ENCODE measurements around the gene CHORDC1.

GRCh38 chr11:90222459-90223247 lies at the start of gene CHORDC1:
- TF ChIP-seq CTCF (optimal IDR thresholded peaks at IDR 0.05 in 1 of 3, IDR thresholded peaks at IDR 0.05 in 1 of 3, conservative IDR thresholded peaks at IDR 0.05 in 1 of 3; ENCODE audit: extremely low read depth in 1 of 3, insufficient read depth in 2 of 3, low read length in 3 of 3) (no peak), EZH2 (IDR thresholded peaks at IDR 0.05; ENCODE audit: low read length) (no peak)
